Lower leg skin (tissue), 4 donors: ENCODE data around the gene PMS1. TPM values are rescaled to one million over a fixed set of nuclear protein-coding genes. Genes with fewer than 3 reads are reported as not detected.
"Not testable (repeated sequence)": the region's sequence is repeated elsewhere in the genome, so short reads cannot be mapped to it uniquely, and the experiment has no call there.

ENCODE experiments used
- DNase-seq, 2 donors: peaks; one replicate each; pipeline ENCODE4 v3.0.0-alpha.2; 2019; ENCODE audit warnings: low spot score in 2 of 2
- H3K4me3 ChIP-seq: fragments of 200-600 bp; sonication (generic); 2 replicates; pipeline ENCODE4 v1.5.1; 2017; ENCODE audit warnings: mild to moderate bottlenecking, low read depth; ENCODE audit not compliant: poor library complexity, severe bottlenecking
- POLR2A ChIP-seq, 2 donors: fragments of 450-650 bp; IDR thresholded peaks; one replicate each; pipeline ENCODE4 v1.6.1; 2016 to 2017; ENCODE audit warnings: antibody characterized with exemption in 2 of 2, mild to moderate bottlenecking in 1 of 2, moderate library complexity in 1 of 2
- WGBS, 2 donors: methylation state at CpG; one replicate each; pipeline ENCODE4 v1.1.5; 2018; 5-methylcytosine and 5-hydroxymethylcytosine counted together
- intact Hi-C: fragments of 100-400 bp; cut with DNase I; formaldehyde crosslinking; loops from one replicate; pipeline ENCODE4 v1.15.0; 2023; ENCODE audit warnings: low total_unique reads
- total RNA-seq, 4 donors: library from RNA; depleted of rRNA; stranded (reverse); fragments of >200 nt; gene quantifications; one replicate each; pipeline ENCODE4 v1.1.0, GENCODE V29; 2016
- TF ChIP-seq, protein P1 (sequence below), 3 donors: fragments of 450-650 bp; IDR thresholded peaks; one replicate each; pipeline ENCODE4 v1.5.1; 2016; ENCODE audit warnings: antibody characterized with exemption in 3 of 3, mild to moderate bottlenecking in 3 of 3, moderate library complexity in 2 of 3

Gene PMS1
- total RNA-seq, 4 donors from 2014 or later: 6.7 to 10.2 (median 10.0) TPM

GRCh38 chr2:189834059-189834458 lies 49.8 kb downstream of the PMS1 start:
- TF ChIP-seq, protein P1, sequence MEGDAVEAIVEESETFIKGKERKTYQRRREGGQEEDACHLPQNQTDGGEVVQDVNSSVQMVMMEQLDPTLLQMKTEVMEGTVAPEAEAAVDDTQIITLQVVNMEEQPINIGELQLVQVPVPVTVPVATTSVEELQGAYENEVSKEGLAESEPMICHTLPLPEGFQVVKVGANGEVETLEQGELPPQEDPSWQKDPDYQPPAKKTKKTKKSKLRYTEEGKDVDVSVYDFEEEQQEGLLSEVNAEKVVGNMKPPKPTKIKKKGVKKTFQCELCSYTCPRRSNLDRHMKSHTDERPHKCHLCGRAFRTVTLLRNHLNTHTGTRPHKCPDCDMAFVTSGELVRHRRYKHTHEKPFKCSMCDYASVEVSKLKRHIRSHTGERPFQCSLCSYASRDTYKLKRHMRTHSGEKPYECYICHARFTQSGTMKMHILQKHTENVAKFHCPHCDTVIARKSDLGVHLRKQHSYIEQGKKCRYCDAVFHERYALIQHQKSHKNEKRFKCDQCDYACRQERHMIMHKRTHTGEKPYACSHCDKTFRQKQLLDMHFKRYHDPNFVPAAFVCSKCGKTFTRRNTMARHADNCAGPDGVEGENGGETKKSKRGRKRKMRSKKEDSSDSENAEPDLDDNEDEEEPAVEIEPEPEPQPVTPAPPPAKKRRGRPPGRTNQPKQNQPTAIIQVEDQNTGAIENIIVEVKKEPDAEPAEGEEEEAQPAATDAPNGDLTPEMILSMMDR (IDR thresholded peaks at IDR 0.05): no peak
- no peak for TF ChIP-seq POLR2A (IDR thresholded peaks at IDR 0.05)
- no peak for DNase-seq
- no peak overlapping the region for H3K4me3 ChIP-seq
- WGBS, 2 donors: 86 to 90% methylated on average over 3 of the region's 3 CpGs
- intact Hi-C loops: no loop called here

GRCh38 chr2:189834642-189835041 lies 50.4 kb downstream of the PMS1 start:
- intact Hi-C loops, H3K4me3 ChIP-seq, DNase-seq: not testable (repeated sequence)
- WGBS, 2 donors: 85 to 94% methylated on average over 1 of the region's 1 CpG

GRCh38 chr2:189835855-189836558 lies 51.8 kb downstream of the PMS1 start:
- H3K4me3 ChIP-seq: no peak overlapping the region
- no peak for DNase-seq
- WGBS, 2 donors: 53 to 56% methylated on average over 4 of the region's 4 CpGs
- TF ChIP-seq, protein P1 (IDR thresholded peaks at IDR 0.05): no peak
- intact Hi-C loops: no loop called here

DNA sequence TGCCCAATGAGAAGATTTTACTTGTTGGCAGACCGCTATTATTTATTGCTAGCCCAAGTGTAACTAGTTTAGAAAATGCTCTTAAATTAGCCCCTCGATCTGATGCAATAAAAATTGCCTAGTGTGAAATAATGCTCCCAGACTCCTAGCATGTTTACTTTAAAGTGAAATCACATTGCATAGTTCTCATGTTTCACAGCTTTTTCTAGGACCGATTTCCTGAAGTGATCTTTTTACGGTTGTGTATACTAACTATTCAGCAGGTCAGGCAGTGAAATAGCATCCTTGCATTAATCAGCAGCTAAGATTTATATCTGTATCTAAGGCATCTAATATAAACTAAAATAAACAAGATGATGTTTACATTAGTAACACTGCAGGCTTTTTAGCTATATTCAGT lies 52.4 kb downstream of the PMS1 start:
- WGBS, 2 donors: 36 to 43% methylated on average over 4 of the region's 4 CpGs
- no peak overlapping the region for H3K4me3 ChIP-seq
- TF ChIP-seq, protein P1 (IDR thresholded peaks at IDR 0.05): no peak
- intact Hi-C loops: no loop called here
- no peak for DNase-seq

DNA sequence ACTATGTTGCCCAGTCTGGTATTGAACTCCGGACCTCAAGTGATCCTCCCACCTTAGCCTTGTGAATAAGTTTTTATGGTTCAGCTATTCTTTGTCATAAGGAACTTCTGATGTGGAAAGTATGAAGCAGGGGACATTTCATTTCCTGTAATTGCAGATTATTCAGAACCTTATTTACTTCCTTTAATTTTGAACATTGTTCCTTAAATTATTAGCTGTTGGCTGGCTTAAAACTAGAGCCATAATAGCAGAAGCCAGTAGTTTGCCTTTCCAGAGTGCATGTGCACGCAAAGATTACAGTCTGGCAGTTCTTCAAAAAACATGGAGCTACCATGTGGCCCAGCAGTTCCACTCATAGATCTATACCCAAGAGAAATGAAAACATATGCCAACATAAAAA lies 53.1 kb downstream of the PMS1 start:
- TF ChIP-seq, protein P1 (IDR thresholded peaks at IDR 0.05): no peak
- no peak for TF ChIP-seq POLR2A (IDR thresholded peaks at IDR 0.05)
- DNase-seq: no peak
- intact Hi-C loops: no loop called here
- 72 to 77% methylated on average over 2 of the region's 2 CpGs for WGBS, 2 donors
- H3K4me3 ChIP-seq: no peak overlapping the region

DNA sequence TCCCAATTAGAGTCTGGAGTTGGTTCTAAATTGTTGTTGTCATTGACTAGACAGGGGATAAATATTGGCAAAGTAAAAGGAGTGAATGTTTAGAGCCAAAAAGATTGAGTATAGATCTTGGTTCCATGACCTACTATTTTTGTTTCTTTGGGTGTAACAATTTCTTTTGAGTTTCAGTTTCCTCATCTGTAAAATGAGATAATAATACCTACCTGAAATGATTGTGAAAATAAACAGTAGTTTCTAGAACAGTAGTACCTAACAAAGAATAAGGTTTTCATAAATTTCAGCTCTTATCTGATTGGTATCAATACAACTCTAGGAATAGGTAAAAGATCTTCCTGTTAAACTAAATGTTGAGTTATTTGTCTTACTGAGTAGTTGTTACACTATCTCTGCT lies 56.8 kb downstream of the PMS1 start:
- H3K4me3 ChIP-seq: no peak overlapping the region
- intact Hi-C loops: no loop called here
- TF ChIP-seq POLR2A (IDR thresholded peaks at IDR 0.05): no peak
- TF ChIP-seq, protein P1 (IDR thresholded peaks at IDR 0.05): no peak
- no peak for DNase-seq
